Spleen (tissue), 11 donors: ENCODE data around the gene NMNAT2. TPM values are rescaled to one million over a fixed set of nuclear protein-coding genes. Genes with fewer than 3 reads are reported as not detected.
A peak's percentile ranks its signal among the peaks of the same experiment; 100 is the strongest.

Experiments
- DNase-seq: peaks from one replicate; pipeline ENCODE4 v3.0.0-alpha.2; 2020
- H3K27ac ChIP-seq, 8 donors: fragments of 200-600 bp; sonication (generic) in 7 of 8; 1 replicate in 4 of 8; 2 replicates in 4 of 8; pipeline versions ENCODE4 v1.5.0 to v1.8.0; 2016 to 2021; ENCODE audit warnings: inconsistent platforms in 4 of 8, mild to moderate bottlenecking in 4 of 8, moderate library complexity in 1 of 8
- H3K27me3 ChIP-seq, 7 donors: fragments of 200-600 bp; sonication (generic) in 6 of 7; replicated peaks in 1 of 7; 1 replicate in 4 of 7; 2 replicates in 3 of 7; pipeline versions ENCODE4 v1.5.0 to v1.8.0; 2016 to 2021; ENCODE audit warnings: inconsistent platforms in 3 of 7, mild to moderate bottlenecking in 1 of 7
- H3K36me3 ChIP-seq, 6 donors: fragments of 200-600 bp; sonication (generic) in 5 of 6; 1 replicate in 4 of 6; 2 replicates in 2 of 6; pipeline versions ENCODE4 v1.5.0 to v1.8.0; 2016 to 2021; ENCODE audit warnings: inconsistent platforms in 2 of 6
- H3K4me1 ChIP-seq, 6 donors: fragments of 200-600 bp; sonication (generic) in 5 of 6; 1 replicate in 3 of 6; 2 replicates in 3 of 6; pipeline versions ENCODE4 v1.5.0 to v1.8.0; 2016 to 2021; ENCODE audit warnings: inconsistent platforms in 3 of 6
- H3K4me3 ChIP-seq, 8 donors: fragments of 200-600 bp; sonication (generic) in 7 of 8; 1 replicate in 4 of 8; 2 replicates in 4 of 8; pipeline versions ENCODE4 v1.5.0 to v1.8.0; 2016 to 2021; ENCODE audit warnings: inconsistent platforms in 4 of 8, mild to moderate bottlenecking in 4 of 8, moderate library complexity in 2 of 8
- H3K9me3 ChIP-seq, 8 donors: fragments of 200-600 bp; sonication (generic) in 7 of 8; 1 replicate in 4 of 8; 2 replicates in 4 of 8; pipeline versions ENCODE4 v1.5.0 to v1.8.0; 2016 to 2021; ENCODE audit warnings: inconsistent platforms in 4 of 8
- POLR2A ChIP-seq, 3 donors: fragments of 450-650 bp; IDR thresholded peaks; one replicate each; pipeline ENCODE4 v1.5.1; 2017; ENCODE audit warnings: antibody characterized with exemption in 3 of 3, mild to moderate bottlenecking in 1 of 3
- POLR2AphosphoS5 ChIP-seq, 3 donors: sonication (generic); formaldehyde crosslinking; IDR thresholded peaks; one replicate each; pipeline ENCODE4 v1.5.1; 2017; ENCODE audit warnings: antibody characterized with exemption in 3 of 3
- WGBS, 5 donors: extraction: QIAGEN DNeasy Blood & Tissue Kit in 3 of 5; methylation state at CpG; one replicate each; pipeline versions ENCODE4 v1.1.5 to v1.1.7; 2013 to 2018; 5-methylcytosine and 5-hydroxymethylcytosine counted together
- intact Hi-C: fragments of 100-400 bp; cut with DNase I; formaldehyde crosslinking; loops from one replicate; pipeline ENCODE4 v1.15.0; 2023; ENCODE audit warnings: low total_unique reads
- polyA plus RNA-seq, 3 donors: library from polyadenylated mRNA; stranded (reverse); fragments of 200-250 nt; gene quantifications; one replicate each; pipeline ENCODE4 v1.2.1, GENCODE V29; 2013
- total RNA-seq, 7 donors: library from RNA; depleted of rRNA in 3 of 7; stranded (reverse); fragments of >200 nt in 3 of 7; fragmentation: NEBNext Ultra II Directional in 4 of 7; extraction: Animal tissue kit (Norgen Biotek cat#: 25700) in 4 of 7; gene quantifications; one replicate each; pipeline versions ENCODE4 v1.1.0 to v1.2.1, GENCODE V29; 2016 to 2021
- TF ChIP-seq, protein P1 (sequence below), 11 experiments: fragments of 200-600 bp in 7 of 11; fragments of 450-650 bp in 4 of 11; sonication (generic) in 4 of 11; IDR thresholded peaks in 8 of 11; conservative IDR thresholded peaks in 3 of 11; 1 replicate in 7 of 11; 2 replicates in 4 of 11; pipeline versions ENCODE4 v1.4.0 to v1.8.0; 2016 to 2021; ENCODE audit warnings: antibody characterized with exemption in 11 of 11, inconsistent platforms in 4 of 11, mild to moderate bottlenecking in 1 of 11
- donor health status: healthy with polysubstance abuse.
- donor health status: DM: no; HTN: no; CAD: no; lungs with moderate emphysema.
- donor health status: DM: no; HTN: no; CAD: no.
- donor health status: Bipolar disorder and iron deficiency.
- donor health status: healthy.
- donor health status: DM: no; HTN: no; CAD: no.
- donor health status: DM: yes; HTN: yes; CAD: no.

Gene NMNAT2
- total and polyA plus RNA-seq, 10 donors, result 0.05 to 1.7 (median 0.17) TPM

DNA sequence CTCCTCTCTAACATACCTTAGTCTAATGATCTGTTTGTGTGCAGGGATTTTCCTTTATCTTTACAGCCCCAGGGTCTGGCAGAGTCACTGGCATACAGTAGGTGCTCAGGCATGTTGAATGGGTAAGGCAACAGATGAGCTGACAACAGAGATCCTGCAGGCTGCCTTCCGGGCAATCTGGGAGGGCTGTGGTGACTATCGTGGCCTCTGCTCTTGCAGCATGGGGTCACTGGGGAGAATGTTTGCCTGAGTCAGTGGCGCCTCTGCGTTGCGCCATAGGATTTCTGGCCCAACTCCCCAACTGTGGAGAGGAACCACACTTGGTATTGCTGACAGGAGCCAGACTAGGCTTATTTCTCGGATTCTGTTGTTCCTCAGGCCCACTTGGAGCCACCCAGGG, 138.3 kb downstream of the NMNAT2 start:
- Histone ChIP-seq H3K4me1 (peaks cover 0 to 40% (median 3%) of the 10 kb centered on the region in 6 donors), H3K4me3 (peak overlapping the region in 1 of 8 donors; percentile 14), H3K9me3 (no peaks in the 10 kb centered on the region), H3K27ac (peak overlapping the region in 7 of 8 donors; percentile 61 to 89 (median 78)), H3K36me3 (no peaks in the 10 kb centered on the region), H3K27me3 (peaks cover 0 to 11% (median 0%) of the 10 kb centered on the region in 7 donors)
- peak; percentile 90 for DNase-seq
- WGBS, 5 donors, result 58 to 91% (median 69%) methylated on average over 6 of the region's 6 CpGs
- intact Hi-C loops, result no loop called here
- TF ChIP-seq POLR2A (IDR thresholded peaks at IDR 0.05) (no peak), POLR2AphosphoS5 (IDR thresholded peaks at IDR 0.05) (peak in 1 of 3 donors; percentile 62)

DNA sequence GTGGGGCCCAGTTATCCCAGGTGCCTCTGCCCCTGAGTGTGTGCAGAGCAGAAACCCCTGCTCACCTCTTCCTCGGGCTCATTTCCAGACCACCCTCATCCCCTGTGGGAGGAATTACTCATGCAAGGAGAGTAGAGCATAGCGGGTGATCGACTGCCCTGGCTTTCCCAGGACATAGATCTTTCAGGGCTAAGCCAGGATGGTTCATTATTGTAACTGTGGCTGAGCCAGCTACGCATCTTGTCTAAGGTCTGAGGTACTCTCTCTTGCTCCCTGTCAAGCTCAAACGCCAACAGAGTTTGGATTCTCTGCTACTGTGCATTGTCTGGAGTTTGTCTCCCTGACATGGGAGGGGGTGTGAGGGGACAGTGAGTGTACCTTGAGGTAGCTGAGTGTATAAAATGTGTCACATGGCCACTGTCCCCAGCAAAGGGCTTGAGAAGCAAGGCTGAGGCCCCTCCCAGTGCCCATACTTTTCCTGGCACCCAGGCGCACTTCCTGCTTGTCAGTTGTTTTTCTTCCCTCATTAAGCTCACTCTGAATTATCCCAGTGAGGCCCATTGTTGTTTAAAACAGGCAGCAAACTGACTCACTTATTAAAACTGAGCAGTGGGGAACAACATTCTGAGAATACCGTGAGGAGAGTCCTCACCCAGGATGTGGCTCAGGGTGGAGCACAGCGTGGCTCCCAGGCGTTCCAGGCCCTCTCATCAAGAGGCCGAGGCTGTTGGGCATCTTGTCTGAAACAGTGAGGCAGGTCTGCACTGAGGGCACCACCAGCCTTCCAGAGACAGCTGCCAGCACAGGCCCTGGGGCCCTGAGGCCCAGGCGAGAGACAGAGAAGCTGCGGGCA, 139.2 kb downstream of the NMNAT2 start:
- Histone ChIP-seq H3K4me3 (peak overlapping the region in 1 of 8 donors; percentile 14), H3K4me1 (peaks cover 0 to 40% (median 3%) of the 10 kb centered on the region in 6 donors), H3K36me3 (no peaks in the 10 kb centered on the region), H3K9me3 (no peaks in the 10 kb centered on the region), H3K27ac (peak overlapping the region in 7 of 8 donors; percentile 61 to 89 (median 78)), H3K27me3 (peaks cover 0 to 11% (median 0%) of the 10 kb centered on the region in 7 donors)
- TF ChIP-seq, protein P1, sequence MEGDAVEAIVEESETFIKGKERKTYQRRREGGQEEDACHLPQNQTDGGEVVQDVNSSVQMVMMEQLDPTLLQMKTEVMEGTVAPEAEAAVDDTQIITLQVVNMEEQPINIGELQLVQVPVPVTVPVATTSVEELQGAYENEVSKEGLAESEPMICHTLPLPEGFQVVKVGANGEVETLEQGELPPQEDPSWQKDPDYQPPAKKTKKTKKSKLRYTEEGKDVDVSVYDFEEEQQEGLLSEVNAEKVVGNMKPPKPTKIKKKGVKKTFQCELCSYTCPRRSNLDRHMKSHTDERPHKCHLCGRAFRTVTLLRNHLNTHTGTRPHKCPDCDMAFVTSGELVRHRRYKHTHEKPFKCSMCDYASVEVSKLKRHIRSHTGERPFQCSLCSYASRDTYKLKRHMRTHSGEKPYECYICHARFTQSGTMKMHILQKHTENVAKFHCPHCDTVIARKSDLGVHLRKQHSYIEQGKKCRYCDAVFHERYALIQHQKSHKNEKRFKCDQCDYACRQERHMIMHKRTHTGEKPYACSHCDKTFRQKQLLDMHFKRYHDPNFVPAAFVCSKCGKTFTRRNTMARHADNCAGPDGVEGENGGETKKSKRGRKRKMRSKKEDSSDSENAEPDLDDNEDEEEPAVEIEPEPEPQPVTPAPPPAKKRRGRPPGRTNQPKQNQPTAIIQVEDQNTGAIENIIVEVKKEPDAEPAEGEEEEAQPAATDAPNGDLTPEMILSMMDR (IDR thresholded peaks at IDR 0.05 in 8 of 11, conservative IDR thresholded peaks at IDR 0.05 in 3 of 11), result no peak
- TF ChIP-seq POLR2A (IDR thresholded peaks at IDR 0.05) (no peak), POLR2AphosphoS5 (IDR thresholded peaks at IDR 0.05) (no peak)
- WGBS, 5 donors, result 76 to 89% (median 79%) methylated on average over 10 to 12 of the region's 12 CpGs
- intact Hi-C loops, result no loop called here
- DNase-seq, result no peak

DNA sequence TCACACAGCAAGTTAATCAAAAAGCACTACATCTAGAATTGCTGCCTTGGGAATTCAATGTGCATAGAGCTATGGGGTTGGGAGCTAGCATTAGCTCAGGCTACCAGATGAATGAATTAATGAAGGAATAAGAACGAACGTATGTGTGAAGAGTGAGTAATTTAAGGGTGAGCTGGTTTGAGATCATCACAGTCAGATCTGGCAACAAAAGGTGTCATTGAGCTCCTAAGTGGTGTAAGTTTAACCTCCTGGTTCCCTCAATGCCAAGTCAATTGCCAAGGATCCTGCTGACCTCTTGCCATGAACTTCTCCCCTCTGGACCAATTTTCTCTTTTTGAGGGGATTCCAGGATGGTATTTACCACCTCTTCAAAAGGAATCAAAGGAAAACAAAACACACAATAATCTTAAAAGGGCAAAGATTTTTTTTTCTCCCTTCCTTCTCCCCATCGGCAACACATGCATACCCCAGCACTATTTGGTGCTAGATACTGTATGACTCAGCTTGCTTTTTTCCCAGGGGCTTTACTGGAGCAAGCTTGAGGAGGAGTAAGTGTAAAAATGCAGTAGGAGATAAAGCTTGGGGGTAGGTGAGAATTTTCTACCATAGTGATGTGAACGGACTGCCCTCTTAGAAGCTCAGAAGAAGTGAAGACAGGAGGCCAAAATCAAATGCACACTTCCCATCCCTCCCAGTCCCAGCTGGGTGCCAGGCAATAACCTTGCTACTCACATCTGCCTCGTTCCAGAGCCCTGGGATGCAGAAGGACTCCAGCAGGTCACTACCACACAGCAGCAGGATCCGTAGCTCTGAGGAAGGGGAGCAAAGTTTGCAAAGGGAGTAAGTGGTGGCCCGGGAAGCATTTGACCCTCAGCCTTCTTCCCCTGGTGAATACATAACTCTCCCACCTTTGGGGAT, 140.1 kb downstream of the NMNAT2 start:
- H3K27ac ChIP-seq, result peak overlapping the region in 3 of 8 donors; percentile 86 to 89 (median 87)

More for the DNA sequence above, 140.1 kb downstream of the NMNAT2 start:
- Histone ChIP-seq H3K9me3 (no peaks in the 10 kb centered on the region), H3K27me3 (peaks cover 0 to 11% (median 0%) of the 10 kb centered on the region in 7 donors), H3K36me3 (no peaks in the 10 kb centered on the region), H3K4me1 (peaks cover 0 to 40% (median 3%) of the 10 kb centered on the region in 6 donors), H3K4me3 (no peak overlapping the region)
- intact Hi-C loops, result no loop called here
- no peak for DNase-seq
- TF ChIP-seq POLR2A (IDR thresholded peaks at IDR 0.05) (no peak), POLR2AphosphoS5 (IDR thresholded peaks at IDR 0.05) (no peak)
- TF ChIP-seq, protein P1 (IDR thresholded peaks at IDR 0.05 in 8 of 11, conservative IDR thresholded peaks at IDR 0.05 in 3 of 11), result no peak
- WGBS, 5 donors, result 75 to 85% (median 78%) methylated on average over 7 of the region's 7 CpGs
